Fibroblast of the conjunctiva (primary cell): Measurements from ENCODE around the gene LRCOL1.
"Not testable (repeated sequence)": the region's sequence is repeated elsewhere in the genome, so short reads cannot be mapped to it uniquely, and the experiment has no call there.

Source experiments
- DNase-seq: peaks from one replicate; pipeline ENCODE4 v3.0.0-alpha.2; 2010; ENCODE audit warnings: low read depth

LRCOL1 gene

GRCh38 chr12:132600048-132601032, 10.0 kb downstream of the LRCOL1 start:
- peak; percentile 47 for DNase-seq

GRCh38 chr12:132599502-132599901, 10.9 kb downstream of the LRCOL1 start:
- DNase-seq: not testable (repeated sequence)

GRCh38 chr12:132597333-132598316, 12.8 kb downstream of the LRCOL1 start:
- peak; percentile 12 for DNase-seq

GRCh38 chr12:132596016-132596415, 14.4 kb downstream of the LRCOL1 start:
- no peak for DNase-seq

- DNase-seq: no peak
These were observed 15.2 kb downstream of the LRCOL1 start for GRCh38 chr12:132595183-132595582.

- DNase-seq: peak; percentile 75
These were observed 16.4 kb downstream of the LRCOL1 start for GRCh38 chr12:132593938-132594358.

- no peak for DNase-seq
These were observed 16.9 kb downstream of the LRCOL1 start for GRCh38 chr12:132593521-132593920.

GRCh38 chr12:132593071-132593470, 17.3 kb downstream of the LRCOL1 start:
- no peak for DNase-seq

- no peak for DNase-seq
These were observed 18.0 kb downstream of the LRCOL1 start for GRCh38 chr12:132592282-132592970.

GRCh38 chr12:132591107-132591935, 19.1 kb downstream of the LRCOL1 start:
- no peak for DNase-seq

- no peak for DNase-seq
These were observed 21.3 kb downstream of the LRCOL1 start for GRCh38 chr12:132588821-132589669.

GRCh38 chr12:132588319-132588718, 22.1 kb downstream of the LRCOL1 start:
- DNase-seq: no peak

GRCh38 chr12:132587781-132588180, 22.6 kb downstream of the LRCOL1 start:
- DNase-seq: no peak

GRCh38 chr12:132586929-132587328, 23.5 kb downstream of the LRCOL1 start:
- DNase-seq: no peak

GRCh38 chr12:132585177-132585576, 25.2 kb downstream of the LRCOL1 start:
- DNase-seq: no peak

GRCh38 chr12:132584429-132584828, 26.0 kb downstream of the LRCOL1 start:
- DNase-seq: no peak

- no peak for DNase-seq
These were observed 26.6 kb downstream of the LRCOL1 start for GRCh38 chr12:132583736-132584135.

- DNase-seq: no peak
These were observed 27.0 kb downstream of the LRCOL1 start for GRCh38 chr12:132583411-132583710.

- DNase-seq: no peak
These were observed 27.6 kb downstream of the LRCOL1 start for GRCh38 chr12:132582582-132583410.
